Caco-2 (cell line): ENCODE measurements around the gene TCF7L2. TPM values are rescaled to one million over a fixed set of nuclear protein-coding genes. Genes with fewer than 3 reads are reported as not detected.

Source experiments
- BruUV-seq: library from RNA; stranded (reverse); fragments of 400-500 nt; replicated peaks from 2 replicates; lab custom pipeline; 2021; lab: Mats Ljungman, UMichigan
- CTCF ChIA-PET: fragments of 300-600 bp; sonication (Branson Sonifier 250); formaldehyde crosslinking; loops from one replicate; lab custom pipeline; 2022; ENCODE audit warnings: antibody characterized with exemption; lab: Charles Lee
- POLR2A ChIA-PET: fragments of 300-600 bp; sonication (Branson Sonifier 250); formaldehyde crosslinking; loops from one replicate; lab custom pipeline; 2022; ENCODE audit warnings: antibody characterized with exemption; lab: Charles Lee
- DNase-seq, 2 experiments: peaks; one replicate each; pipeline versions ENCODE4 v3.0.0 to v3.0.0-alpha.2; 2020 to 2022
- H3K27me3 ChIP-seq: replicated peaks from 2 replicates; pipeline ENCODE4 v1.6.0; 2011; ENCODE audit warnings: low read length; ENCODE audit not compliant: control insufficient read depth, insufficient read depth
- H3K36me3 ChIP-seq: 2 replicates; pipeline ENCODE4 v1.5.1; 2011; ENCODE audit warnings: low read length; ENCODE audit not compliant: control insufficient read depth, insufficient read depth
- H3K4me1 ChIP-seq: fragments of 250-450 bp; sonication (Bioruptor Pico); 2 replicates; pipeline ENCODE4 v1.5.1; 2020; ENCODE audit warnings: mild to moderate bottlenecking
- H3K4me3 ChIP-seq: 2 replicates; pipeline ENCODE4 v1.5.1; 2011; ENCODE audit warnings: low read depth, mild to moderate bottlenecking, control low read depth, low read length
- H3K9me3 ChIP-seq: fragments of 250-450 bp; sonication (Bioruptor Pico); 2 replicates; pipeline ENCODE4 v1.5.1; 2020; ENCODE audit warnings: mild to moderate bottlenecking, moderate library complexity
- H3K27ac Mint-ChIP-seq: one replicate; pipeline ENCODE4 v1.8.0; 2022; ENCODE audit warnings: mixed read lengths; ENCODE audit not compliant: unreplicated experiment
- H3K27me3 Mint-ChIP-seq: one replicate; pipeline ENCODE4 v1.8.0; 2022; ENCODE audit warnings: mixed read lengths; ENCODE audit not compliant: insufficient read depth, unreplicated experiment
- H3K36me3 Mint-ChIP-seq: one replicate; pipeline ENCODE4 v1.8.0; 2022; ENCODE audit warnings: mild to moderate bottlenecking, mixed read lengths; ENCODE audit not compliant: insufficient read depth, unreplicated experiment
- H3K4me1 Mint-ChIP-seq: one replicate; pipeline ENCODE4 v1.8.0; 2022; ENCODE audit warnings: low read depth, mixed read lengths; ENCODE audit not compliant: unreplicated experiment
- H3K4me3 Mint-ChIP-seq: one replicate; pipeline ENCODE4 v1.8.0; 2022; ENCODE audit warnings: mild to moderate bottlenecking, moderate library complexity, mixed read lengths; ENCODE audit not compliant: unreplicated experiment
- H3K9me3 Mint-ChIP-seq: one replicate; pipeline ENCODE4 v1.8.0; 2022; ENCODE audit warnings: mixed read lengths; ENCODE audit not compliant: unreplicated experiment
- intact Hi-C: fragments of 100-400 bp; cut with micrococcal nuclease; formaldehyde crosslinking; loops from one replicate; pipeline ENCODE4 v1.10.0; 2022; ENCODE audit not compliant: unreplicated experiment
- total RNA-seq: library from RNA; stranded (reverse); gene quantifications from 2 replicates; pipeline ENCODE4 v1.2.3, GENCODE V29; 2022
- TF ChIP-seq, protein P1 (sequence below), 2 experiments: fragments of 200-600 bp in 1 of 2; IDR thresholded peaks; 1 replicate in 1 of 2; 2 replicates in 1 of 2; pipeline versions ENCODE4 v1.5.1 to v1.8.0; 2011 to 2022; ENCODE audit warnings: antibody characterized with exemption in 1 of 2, control low read depth in 1 of 2, inconsistent platforms in 1 of 2, low read depth in 1 of 2, low read length in 1 of 2, mild to moderate bottlenecking in 1 of 2, moderate library complexity in 1 of 2; ENCODE audit not compliant: insufficient read depth in 1 of 2, severe bottlenecking in 1 of 2, unreplicated experiment in 1 of 2

Gene TCF7L2
- total RNA-seq, 1 experiment from 2014 or later, result 45.4 TPM

DNA sequence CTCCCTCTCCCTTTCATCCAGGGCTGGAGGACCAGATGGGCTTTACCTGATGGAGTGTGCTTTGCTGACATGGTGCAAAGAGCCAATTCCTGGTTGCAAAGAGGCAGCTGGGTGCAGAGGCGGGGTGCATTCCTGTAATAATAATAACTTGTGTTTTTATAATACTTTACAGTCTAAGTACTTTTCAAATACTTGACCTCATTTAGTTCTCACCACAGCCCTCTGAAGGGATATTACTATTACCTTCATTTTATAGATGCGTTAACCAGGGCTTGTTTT, 70.4 kb downstream of the TCF7L2 start:
- DNase-seq, result no peak
- H3K36me3 ChIP-seq, result peaks cover 5% of the 10 kb centered on the region; the same call in 1 of the 2 replicates
- no TSS peak for BruUV-seq
- H3K4me3 ChIP-seq, result no peak overlapping the region
- H3K9me3 ChIP-seq, result no peaks in the 10 kb centered on the region
- Mint-ChIP-seq H3K27me3 (no peaks in the 10 kb centered on the region), H3K27ac (peak overlapping the region; percentile 81), H3K9me3 (no peaks in the 10 kb centered on the region), H3K4me3 (peak overlapping the region; percentile 50), H3K4me1 (peaks cover 34% of the 10 kb centered on the region), H3K36me3 (peaks cover 27% of the 10 kb centered on the region)
- intact Hi-C loops, result no loop called here
- TF ChIP-seq, protein P1, sequence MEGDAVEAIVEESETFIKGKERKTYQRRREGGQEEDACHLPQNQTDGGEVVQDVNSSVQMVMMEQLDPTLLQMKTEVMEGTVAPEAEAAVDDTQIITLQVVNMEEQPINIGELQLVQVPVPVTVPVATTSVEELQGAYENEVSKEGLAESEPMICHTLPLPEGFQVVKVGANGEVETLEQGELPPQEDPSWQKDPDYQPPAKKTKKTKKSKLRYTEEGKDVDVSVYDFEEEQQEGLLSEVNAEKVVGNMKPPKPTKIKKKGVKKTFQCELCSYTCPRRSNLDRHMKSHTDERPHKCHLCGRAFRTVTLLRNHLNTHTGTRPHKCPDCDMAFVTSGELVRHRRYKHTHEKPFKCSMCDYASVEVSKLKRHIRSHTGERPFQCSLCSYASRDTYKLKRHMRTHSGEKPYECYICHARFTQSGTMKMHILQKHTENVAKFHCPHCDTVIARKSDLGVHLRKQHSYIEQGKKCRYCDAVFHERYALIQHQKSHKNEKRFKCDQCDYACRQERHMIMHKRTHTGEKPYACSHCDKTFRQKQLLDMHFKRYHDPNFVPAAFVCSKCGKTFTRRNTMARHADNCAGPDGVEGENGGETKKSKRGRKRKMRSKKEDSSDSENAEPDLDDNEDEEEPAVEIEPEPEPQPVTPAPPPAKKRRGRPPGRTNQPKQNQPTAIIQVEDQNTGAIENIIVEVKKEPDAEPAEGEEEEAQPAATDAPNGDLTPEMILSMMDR (IDR thresholded peaks at IDR 0.05; ENCODE audit: insufficient read depth in 1 of 2, low read depth in 1 of 2, low read length in 1 of 2, severe bottlenecking in 1 of 2, unreplicated experiment in 1 of 2), result no peak
- ChIA-PET POLR2A (no interaction called here), CTCF (no interaction called here)
- H3K4me1 ChIP-seq, result peaks cover 33% of the 10 kb centered on the region
- no peaks in the 10 kb centered on the region for H3K27me3 ChIP-seq

DNA sequence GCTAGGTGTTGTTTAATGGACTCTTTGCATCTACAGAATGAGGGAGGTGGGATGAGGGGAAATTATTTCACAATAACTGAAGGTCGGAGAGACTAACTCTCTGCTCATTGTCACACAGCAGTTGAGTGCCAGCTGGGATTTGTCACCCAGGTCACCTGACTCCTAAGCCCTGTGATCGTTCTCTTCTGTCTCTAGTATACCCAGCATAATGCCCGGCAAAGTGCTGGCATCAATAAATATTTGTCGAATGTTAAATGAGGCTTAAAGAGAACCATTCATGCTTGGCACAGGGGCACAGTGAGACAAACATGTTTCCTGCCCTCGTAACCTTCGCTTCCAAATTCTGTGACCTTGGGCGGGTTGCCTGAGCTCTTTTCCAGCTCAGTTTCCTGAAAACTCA, 70.8 kb downstream of the TCF7L2 start:
- H3K9me3 ChIP-seq, result no peaks in the 10 kb centered on the region
- BruUV-seq, result no TSS peak
- no peaks in the 10 kb centered on the region for H3K27me3 ChIP-seq
- H3K27ac Mint-ChIP-seq, result no peak overlapping the region
- H3K4me1 Mint-ChIP-seq, result peaks cover 34% of the 10 kb centered on the region
- H3K4me3 ChIP-seq, result no peak overlapping the region
- no peak for DNase-seq
- peaks cover 27% of the 10 kb centered on the region for H3K36me3 Mint-ChIP-seq
- no peaks in the 10 kb centered on the region for H3K9me3 Mint-ChIP-seq
- H3K36me3 ChIP-seq, result peaks cover 5% of the 10 kb centered on the region; the same call in 1 of the 2 replicates
- ChIA-PET CTCF (no interaction called here), POLR2A (interaction anchor here (0.5 kb wide), 1 partner anchor 28 kb away, joined by 3 read pairs; no protein-coding TSS in a partner anchor)
- H3K4me1 ChIP-seq, result peaks cover 33% of the 10 kb centered on the region
- H3K27me3 Mint-ChIP-seq, result no peaks in the 10 kb centered on the region
- intact Hi-C loops, result no loop called here
- TF ChIP-seq, protein P1 (IDR thresholded peaks at IDR 0.05; ENCODE audit: insufficient read depth in 1 of 2, low read depth in 1 of 2, low read length in 1 of 2, severe bottlenecking in 1 of 2, unreplicated experiment in 1 of 2), result no peak
- H3K4me3 Mint-ChIP-seq, result no peak overlapping the region

DNA sequence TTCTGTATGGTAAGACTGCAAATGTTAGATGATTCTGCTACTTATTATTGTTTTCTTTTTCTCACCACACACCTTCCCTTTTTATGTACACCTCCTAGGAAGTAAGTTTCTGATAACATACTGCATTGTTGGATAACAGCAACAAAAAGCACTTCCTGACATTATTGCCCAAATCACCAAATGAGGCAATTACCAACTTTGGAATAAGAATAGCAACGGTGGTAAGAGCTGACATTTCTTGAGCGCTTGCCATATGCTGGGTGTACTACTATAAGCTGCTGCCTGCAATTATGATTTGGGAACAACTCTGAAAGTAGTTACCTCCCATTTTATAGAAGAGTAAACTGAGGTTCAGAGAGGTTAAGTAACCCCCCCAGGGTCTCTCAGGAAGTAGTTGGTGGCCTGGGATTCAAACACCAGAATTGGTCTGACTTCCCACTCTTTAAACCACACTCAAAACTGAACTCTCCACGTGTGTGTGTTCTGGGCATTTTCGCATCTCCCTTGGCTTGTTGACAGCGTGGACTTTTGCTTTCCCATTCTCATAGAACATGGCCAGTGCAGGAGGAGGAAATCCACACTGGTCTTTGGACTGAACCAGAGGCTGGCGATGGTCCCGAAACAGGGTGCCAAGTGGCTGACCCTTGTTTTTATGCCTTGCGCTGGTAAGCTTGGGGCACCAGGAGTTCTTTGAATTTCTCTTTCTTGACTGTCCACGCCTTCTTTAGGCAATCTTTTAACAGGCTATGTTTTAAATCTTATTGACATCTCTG, 71.4 kb downstream of the TCF7L2 start:
- H3K27me3 Mint-ChIP-seq, result no peaks in the 10 kb centered on the region
- no peak overlapping the region for H3K27ac Mint-ChIP-seq
- peaks cover 37% of the 10 kb centered on the region for H3K4me1 Mint-ChIP-seq
- no peak overlapping the region for H3K4me3 ChIP-seq
- no peaks in the 10 kb centered on the region for H3K9me3 Mint-ChIP-seq
- peaks cover 36% of the 10 kb centered on the region for H3K4me1 ChIP-seq
- peaks cover 30% of the 10 kb centered on the region for H3K36me3 Mint-ChIP-seq
- no TSS peak for BruUV-seq
- no peak for DNase-seq
- H3K9me3 ChIP-seq, result no peaks in the 10 kb centered on the region
- ChIA-PET CTCF (no interaction called here), POLR2A (interaction anchor here (0.5 kb wide), 1 partner anchor 28 kb away, joined by 3 read pairs; no protein-coding TSS in a partner anchor)
- no peaks in the 10 kb centered on the region for H3K27me3 ChIP-seq
- intact Hi-C loops, result no loop called here
- H3K4me3 Mint-ChIP-seq, result no peak overlapping the region
- TF ChIP-seq, protein P1 (IDR thresholded peaks at IDR 0.05; ENCODE audit: insufficient read depth in 1 of 2, low read depth in 1 of 2, low read length in 1 of 2, severe bottlenecking in 1 of 2, unreplicated experiment in 1 of 2), result no peak
- peaks cover 5% of the 10 kb centered on the region; the same call in 1 of the 2 replicates for H3K36me3 ChIP-seq
